Measurements from ENCODE around the gene SEPTIN3. TPM values are rescaled to one million over a fixed set of nuclear protein-coding genes. Genes with fewer than 3 reads are reported as not detected.

The SEPTIN3 gene
- total RNA-seq, 1 donor from 2014 or later: 24.4 TPM

GRCh38 chr22:41966225-41966606, 3.0 kb upstream of the SEPTIN3 start:
- H3K4me1 Mint-ChIP-seq (ENCODE audit: low read depth): no peaks in the 10 kb centered on the region
- no peaks in the 10 kb centered on the region for H3K36me3 Mint-ChIP-seq (ENCODE audit: insufficient read depth)
- DNase-seq (ENCODE audit: low spot score, unreplicated experiment): no peak
- no peaks in the 10 kb centered on the region for H3K9me3 Mint-ChIP-seq (ENCODE audit: low read depth)
- H3K4me3 Mint-ChIP-seq (ENCODE audit: low read depth): no peak overlapping the region
- no peak for TF ChIP-seq CTCF (IDR thresholded peaks at IDR 0.05; ENCODE audit: unreplicated experiment)
- peaks cover 21% of the 10 kb centered on the region for H3K27me3 Mint-ChIP-seq
- H3K27ac Mint-ChIP-seq: no peak overlapping the region

DNA sequence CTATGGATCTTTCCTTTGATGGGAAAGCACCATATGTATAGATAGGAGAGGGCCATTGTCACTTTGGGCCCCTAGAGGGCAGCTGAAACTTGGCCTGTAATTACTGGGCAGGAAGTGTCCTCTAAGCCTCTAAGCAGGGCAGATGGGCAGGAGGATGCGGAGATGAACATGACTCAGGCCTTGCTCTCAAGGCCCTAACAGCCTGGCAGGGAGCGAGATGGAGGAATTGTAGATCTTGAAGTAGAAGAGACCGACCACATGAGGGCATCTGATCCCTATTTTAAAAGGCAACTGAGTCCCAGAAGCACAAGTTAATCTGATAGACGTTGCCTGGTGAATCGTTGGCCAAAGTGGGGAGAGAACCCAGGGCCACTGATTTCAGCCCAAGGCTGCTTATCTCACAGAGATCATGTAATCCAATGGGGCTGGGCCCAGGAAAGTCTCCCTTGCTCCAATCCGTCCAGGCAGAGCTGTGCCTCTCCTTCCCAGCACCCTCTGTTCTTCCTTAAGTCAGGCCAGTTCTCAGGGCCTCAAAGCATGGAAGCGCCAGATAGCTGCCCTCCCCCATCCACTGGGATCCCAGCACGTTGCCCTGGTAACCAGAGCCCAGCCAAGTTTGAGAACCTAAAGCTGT, 2.5 kb upstream of the SEPTIN3 start:
- Mint-ChIP-seq H3K36me3 (ENCODE audit: insufficient read depth) (no peaks in the 10 kb centered on the region), H3K27me3 (peaks cover 21% of the 10 kb centered on the region), H3K4me3 (ENCODE audit: low read depth) (no peak overlapping the region), H3K4me1 (ENCODE audit: low read depth) (no peaks in the 10 kb centered on the region), H3K27ac (no peak overlapping the region), H3K9me3 (ENCODE audit: low read depth) (no peaks in the 10 kb centered on the region)
- no peak for TF ChIP-seq CTCF (IDR thresholded peaks at IDR 0.05; ENCODE audit: unreplicated experiment)
- DNase-seq (ENCODE audit: low spot score, unreplicated experiment): no peak

DNA sequence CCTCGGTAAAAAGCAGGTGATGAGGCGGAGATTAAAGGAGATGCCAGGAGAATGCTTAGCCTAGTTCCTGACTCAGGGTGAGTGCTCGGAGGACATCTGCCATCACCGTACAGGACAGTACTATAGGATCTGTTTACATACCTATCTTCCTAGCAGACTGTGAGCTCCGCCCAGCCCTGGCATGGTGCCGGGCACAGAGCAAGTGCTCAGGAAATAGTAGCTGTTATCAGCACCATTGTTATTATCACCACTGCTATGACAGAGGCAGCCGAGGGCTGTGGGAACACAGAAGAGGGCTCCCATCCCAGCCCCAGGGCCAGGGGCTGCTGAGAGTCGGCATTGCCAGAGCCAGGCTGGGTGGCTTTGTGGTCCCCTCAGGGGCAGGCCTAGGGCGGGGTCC, 642 bp upstream of the SEPTIN3 start:
- H3K4me3 Mint-ChIP-seq (ENCODE audit: low read depth): no peak overlapping the region
- no peak for DNase-seq (ENCODE audit: low spot score, unreplicated experiment)
- no peak overlapping the region for H3K27ac Mint-ChIP-seq

DNA sequence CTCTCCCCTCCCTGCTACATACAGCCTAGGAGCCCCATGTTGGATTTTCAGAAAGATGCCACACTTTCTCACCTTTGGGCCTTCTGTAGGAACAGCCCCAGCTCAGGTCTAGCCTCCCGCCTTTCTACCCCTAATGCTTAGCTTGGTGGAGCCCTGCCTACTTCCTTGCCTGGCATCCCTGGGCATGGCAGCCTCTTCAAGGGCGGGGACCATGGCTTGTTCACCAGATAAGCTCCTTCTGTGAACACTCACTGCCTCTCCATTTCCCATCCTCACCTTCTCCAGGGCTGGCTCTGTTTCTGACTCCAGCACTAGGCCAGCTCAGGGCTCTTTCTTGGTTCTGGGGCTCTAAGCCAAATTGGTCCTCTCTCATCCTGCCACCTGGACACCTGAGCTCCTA, 1.4 kb downstream of the SEPTIN3 start:
- H3K27ac Mint-ChIP-seq: no peak overlapping the region
- DNase-seq (ENCODE audit: low spot score, unreplicated experiment): no peak
- no peaks in the 10 kb centered on the region for H3K4me1 Mint-ChIP-seq (ENCODE audit: low read depth)
- H3K4me3 Mint-ChIP-seq (ENCODE audit: low read depth): no peak overlapping the region
- H3K27me3 Mint-ChIP-seq: peaks cover 35% of the 10 kb centered on the region
- H3K36me3 Mint-ChIP-seq (ENCODE audit: insufficient read depth): no peaks in the 10 kb centered on the region
- H3K9me3 Mint-ChIP-seq (ENCODE audit: low read depth): no peaks in the 10 kb centered on the region
- no peak for TF ChIP-seq CTCF (IDR thresholded peaks at IDR 0.05; ENCODE audit: unreplicated experiment)

More for the DNA sequence above, 642 bp upstream of the SEPTIN3 start:
- no peak for TF ChIP-seq CTCF (IDR thresholded peaks at IDR 0.05; ENCODE audit: unreplicated experiment)
- Mint-ChIP-seq H3K27me3 (peaks cover 26% of the 10 kb centered on the region), H3K36me3 (ENCODE audit: insufficient read depth) (no peaks in the 10 kb centered on the region), H3K9me3 (ENCODE audit: low read depth) (no peaks in the 10 kb centered on the region), H3K4me1 (ENCODE audit: low read depth) (no peaks in the 10 kb centered on the region)

- H3K36me3 Mint-ChIP-seq (ENCODE audit: insufficient read depth): no peaks in the 10 kb centered on the region
- no peak overlapping the region for H3K27ac Mint-ChIP-seq
- peaks cover 4% of the 10 kb centered on the region for H3K4me1 Mint-ChIP-seq (ENCODE audit: low read depth)
- DNase-seq (ENCODE audit: low spot score, unreplicated experiment): no peak
- H3K9me3 Mint-ChIP-seq (ENCODE audit: low read depth): no peaks in the 10 kb centered on the region
- no peak for TF ChIP-seq CTCF (IDR thresholded peaks at IDR 0.05; ENCODE audit: unreplicated experiment)
- peaks cover 42% of the 10 kb centered on the region for H3K27me3 Mint-ChIP-seq
- no peak overlapping the region for H3K4me3 Mint-ChIP-seq (ENCODE audit: low read depth)
Observed at GRCh38 chr22:41971431-41971830, 2.2 kb downstream of the SEPTIN3 start.
